Brain microvascular endothelial cell (primary cell): ENCODE measurements around the gene ADAMTS8.
A peak's percentile ranks its signal among the peaks of the same experiment; 100 is the strongest.

Source experiments
- DNase-seq: peaks from one replicate; pipeline ENCODE4 v3.0.0-alpha.2; 2020
- H3K27ac ChIP-seq: fragments of 250-450 bp; sonication (Bioruptor Pico); 2 replicates; pipeline ENCODE4 v1.5.1; 2020; ENCODE audit warnings: mild to moderate bottlenecking, moderate library complexity
- H3K27me3 ChIP-seq: fragments of 250-450 bp; sonication (Bioruptor Pico); replicated peaks from 2 replicates; pipeline ENCODE4 v1.5.1; 2020; ENCODE audit warnings: mild to moderate bottlenecking
- H3K36me3 ChIP-seq: fragments of 250-450 bp; sonication (Bioruptor Pico); replicated peaks from 2 replicates; pipeline ENCODE4 v1.5.1; 2020; ENCODE audit warnings: mild to moderate bottlenecking
- H3K4me3 ChIP-seq: 2 replicates; pipeline ENCODE4 v1.5.1; 2011; ENCODE audit warnings: low read depth, mild to moderate bottlenecking, control low read depth, low read length, moderate library complexity
- in situ Hi-C: cut with HindIII; loops from 2 replicates; pipeline ENCODE4 v1.10.0; 2017; ENCODE audit warnings: low sequenced_read_pairs, low pct_ligation_motif_present
- TF ChIP-seq, protein P1 (sequence below): IDR thresholded peaks from 2 replicates; pipeline ENCODE4 v1.5.1; 2011; ENCODE audit warnings: low read depth, mild to moderate bottlenecking, moderate library complexity, low read length, control low read depth, inconsistent platforms; ENCODE audit errors: missing control alignments

ADAMTS8 gene

GRCh38 chr11:130403967-130404366 is 24.4 kb downstream of the ADAMTS8 start:
- no peaks in the 10 kb centered on the region for H3K36me3 ChIP-seq
- no peak overlapping the region for H3K27ac ChIP-seq
- no peaks in the 10 kb centered on the region for H3K27me3 ChIP-seq
- TF ChIP-seq, protein P1, sequence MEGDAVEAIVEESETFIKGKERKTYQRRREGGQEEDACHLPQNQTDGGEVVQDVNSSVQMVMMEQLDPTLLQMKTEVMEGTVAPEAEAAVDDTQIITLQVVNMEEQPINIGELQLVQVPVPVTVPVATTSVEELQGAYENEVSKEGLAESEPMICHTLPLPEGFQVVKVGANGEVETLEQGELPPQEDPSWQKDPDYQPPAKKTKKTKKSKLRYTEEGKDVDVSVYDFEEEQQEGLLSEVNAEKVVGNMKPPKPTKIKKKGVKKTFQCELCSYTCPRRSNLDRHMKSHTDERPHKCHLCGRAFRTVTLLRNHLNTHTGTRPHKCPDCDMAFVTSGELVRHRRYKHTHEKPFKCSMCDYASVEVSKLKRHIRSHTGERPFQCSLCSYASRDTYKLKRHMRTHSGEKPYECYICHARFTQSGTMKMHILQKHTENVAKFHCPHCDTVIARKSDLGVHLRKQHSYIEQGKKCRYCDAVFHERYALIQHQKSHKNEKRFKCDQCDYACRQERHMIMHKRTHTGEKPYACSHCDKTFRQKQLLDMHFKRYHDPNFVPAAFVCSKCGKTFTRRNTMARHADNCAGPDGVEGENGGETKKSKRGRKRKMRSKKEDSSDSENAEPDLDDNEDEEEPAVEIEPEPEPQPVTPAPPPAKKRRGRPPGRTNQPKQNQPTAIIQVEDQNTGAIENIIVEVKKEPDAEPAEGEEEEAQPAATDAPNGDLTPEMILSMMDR = no peak
- H3K4me3 ChIP-seq = no peak overlapping the region
- in situ Hi-C loops = no loop called here
- DNase-seq = no peak

DNA sequence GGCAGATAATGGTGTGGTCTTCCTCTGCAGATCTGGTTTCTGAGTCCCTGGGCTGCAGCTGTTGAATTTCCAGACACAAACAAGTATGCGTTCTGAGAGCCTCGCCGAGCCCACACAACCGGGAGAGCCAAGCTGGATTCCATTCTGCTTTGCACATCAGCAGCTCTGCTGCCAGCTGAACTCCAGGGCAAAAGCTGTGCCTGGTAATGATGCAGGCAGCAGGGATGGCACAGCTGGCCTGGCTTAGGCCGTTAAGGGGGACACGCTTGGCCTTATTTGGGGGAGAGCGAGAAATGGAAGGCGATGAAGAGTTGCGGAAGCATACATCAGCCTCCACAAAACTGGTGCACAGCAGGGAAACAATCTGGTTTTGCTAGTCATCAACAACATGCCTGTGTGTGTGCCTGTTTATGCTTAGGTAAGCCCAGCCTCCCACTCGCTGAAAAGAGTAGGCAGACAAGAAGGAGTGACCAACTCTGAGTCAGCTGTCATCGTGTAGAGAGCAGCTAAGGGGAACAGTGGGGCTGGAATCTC is 25.1 kb downstream of the ADAMTS8 start:
- peak; percentile 89 for DNase-seq
- H3K4me3 ChIP-seq = no peak overlapping the region
- no peaks in the 10 kb centered on the region for H3K36me3 ChIP-seq
- H3K27me3 ChIP-seq = no peaks in the 10 kb centered on the region
- H3K27ac ChIP-seq = peak overlapping the region; percentile 25
- in situ Hi-C loops = no loop called here
- TF ChIP-seq, protein P1 = no peak

DNA sequence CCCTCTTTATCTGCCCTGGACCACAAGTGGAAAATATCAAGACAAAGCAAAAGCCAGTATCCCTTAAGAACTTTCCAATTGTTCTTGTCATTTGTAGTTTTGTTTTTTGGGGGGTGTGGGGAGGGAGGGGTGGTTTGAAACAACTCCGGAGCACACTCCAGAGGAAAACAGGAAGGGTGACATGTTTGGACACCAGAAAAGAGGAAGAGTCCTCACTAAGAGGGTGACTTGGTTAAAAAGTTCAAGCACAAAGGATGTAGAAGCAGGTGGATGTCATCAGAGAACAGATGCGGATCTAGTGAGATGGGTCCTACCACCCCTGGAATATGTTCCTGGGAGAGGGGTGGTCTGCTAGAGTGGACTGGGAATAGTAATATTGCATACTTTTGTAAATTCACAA is 25.8 kb downstream of the ADAMTS8 start:
- Histone ChIP-seq H3K36me3 (no peaks in the 10 kb centered on the region), H3K27me3 (peaks cover 3% of the 10 kb centered on the region), H3K27ac (no peak overlapping the region), H3K4me3 (no peak overlapping the region)
- DNase-seq = no peak
- TF ChIP-seq, protein P1 = no peak
- in situ Hi-C loops = no loop called here

DNA sequence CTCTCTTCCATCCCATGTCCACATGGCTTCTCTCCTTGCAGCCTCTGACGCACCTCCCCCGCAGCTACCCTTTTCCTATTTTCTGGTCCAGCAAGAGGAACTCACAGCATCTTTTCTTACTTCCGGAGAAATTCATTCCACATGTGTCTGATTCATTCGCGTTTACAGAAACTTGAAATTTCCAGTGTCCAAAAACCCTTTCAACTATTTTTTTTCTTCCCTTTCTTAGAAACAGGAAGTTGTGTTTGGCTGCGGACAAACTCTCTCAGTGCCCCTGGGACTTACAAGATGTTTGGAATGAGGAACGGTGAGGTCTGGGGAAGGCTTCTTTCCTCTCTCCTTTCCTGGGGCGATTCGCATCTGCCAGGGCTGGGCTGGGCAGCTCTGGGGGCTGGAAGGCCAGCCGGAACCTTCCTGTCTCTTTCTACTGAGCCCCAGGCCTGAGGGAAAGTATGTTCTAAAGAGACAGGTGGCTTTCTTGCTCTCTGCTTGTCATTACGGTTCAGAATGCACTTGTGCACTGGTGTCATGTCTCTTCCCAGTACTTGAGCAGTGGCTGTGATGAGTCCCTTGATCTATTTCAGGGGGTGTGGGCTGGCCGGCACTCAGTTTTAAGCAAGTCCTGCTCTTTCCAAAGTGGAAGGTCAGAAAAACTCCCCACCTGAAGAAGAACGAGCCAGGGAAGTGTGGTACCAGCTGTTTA is 27.5 kb downstream of the ADAMTS8 start:
- in situ Hi-C loops = no loop called here
- TF ChIP-seq, protein P1 = no peak
- peaks cover 10% of the 10 kb centered on the region for H3K27me3 ChIP-seq

GRCh38 chr11:130399196-130399595 is 29.2 kb downstream of the ADAMTS8 start:
- no peak for DNase-seq
- H3K4me3 ChIP-seq = no peak overlapping the region
- in situ Hi-C loops = loop anchor here (25.0 kb wide), 1 partner anchor 187 kb away; no protein-coding TSS in a partner anchor

More for the DNA sequence above, 27.5 kb downstream of the ADAMTS8 start:
- no peak for DNase-seq
- Histone ChIP-seq H3K4me3 (no peak overlapping the region), H3K27ac (no peak overlapping the region), H3K36me3 (no peaks in the 10 kb centered on the region)

More at GRCh38 chr11:130399196-130399595, 29.2 kb downstream of the ADAMTS8 start:
- H3K27ac ChIP-seq = no peak overlapping the region
- no peaks in the 10 kb centered on the region for H3K36me3 ChIP-seq
- TF ChIP-seq, protein P1 = no peak
- H3K27me3 ChIP-seq = peaks cover 22% of the 10 kb centered on the region
